ENCODE data around the gene URB1. TPM values are rescaled to one million over a fixed set of nuclear protein-coding genes. Genes with fewer than 3 reads are reported as not detected.

Gene URB1
- total RNA-seq, 4 donors from 2014 or later, result 23.3 to 37.4 (median 24.9) TPM

GRCh38 chr21:32353002-32353711, 39.7 kb downstream of the URB1 start:
- H3K4me3 ChIP-seq (ENCODE audit: low read depth, poor library complexity, severe bottlenecking), result no peak overlapping the region
- TF ChIP-seq POLR2A (IDR thresholded peaks at IDR 0.05), result no peak
- TF ChIP-seq CTCF (IDR thresholded peaks at IDR 0.05), result no peak
- DNase-seq (ENCODE audit: low spot score in 2 of 2), result peak in 1 of 2 donors; percentile 72
- WGBS, 2 donors, result 88 to 94% methylated on average over 8 of the region's 8 CpGs
- intact Hi-C loops (cut with DNase I; ENCODE audit: low total_unique reads), result no loop called here

- TF ChIP-seq POLR2A (IDR thresholded peaks at IDR 0.05), result no peak
- no peak for TF ChIP-seq CTCF (IDR thresholded peaks at IDR 0.05)
- intact Hi-C loops (cut with DNase I; ENCODE audit: low total_unique reads), result no loop called here
- H3K4me3 ChIP-seq (ENCODE audit: low read depth, poor library complexity, severe bottlenecking), result no peak overlapping the region
- 88 to 90% methylated on average over 7 of the region's 7 CpGs for WGBS, 2 donors
- DNase-seq (ENCODE audit: low spot score in 2 of 2), result peak in 1 of 2 donors; percentile 58
Measured at GRCh38 chr21:32352526-32352925, 40.3 kb downstream of the URB1 start.

DNA sequence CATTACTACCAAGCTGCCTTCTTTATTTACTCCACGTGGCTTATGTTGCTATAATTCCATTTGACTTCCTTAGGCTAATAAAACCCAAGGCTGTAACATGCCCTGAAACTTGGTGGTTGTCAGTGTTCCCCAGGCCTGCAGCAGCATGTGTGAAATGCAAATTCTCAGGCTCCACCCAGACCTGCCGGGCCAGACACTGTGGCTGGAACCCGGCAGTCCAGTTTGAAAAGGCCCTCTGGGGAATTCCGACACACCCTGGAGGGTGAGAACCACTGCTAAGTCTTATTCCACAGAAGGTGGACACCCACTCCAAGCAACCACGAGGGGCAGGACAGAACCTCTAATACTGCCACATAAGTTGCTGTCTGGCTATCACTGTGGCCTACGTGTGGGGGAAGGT, 41.4 kb downstream of the URB1 start:
- intact Hi-C loops (cut with DNase I; ENCODE audit: low total_unique reads), result no loop called here
- WGBS, 2 donors, result 39 to 47% methylated on average over 6 of the region's 6 CpGs
- DNase-seq (ENCODE audit: low spot score in 2 of 2), result peak in 1 of 2 donors; percentile 83
- H3K4me3 ChIP-seq (ENCODE audit: low read depth, poor library complexity, severe bottlenecking), result no peak overlapping the region
- TF ChIP-seq POLR2A (IDR thresholded peaks at IDR 0.05), result no peak
- TF ChIP-seq CTCF (IDR thresholded peaks at IDR 0.05), result no peak

GRCh38 chr21:32350981-32351380, 41.8 kb downstream of the URB1 start:
- 89 to 91% methylated on average over 13 of the region's 13 CpGs for WGBS, 2 donors
- intact Hi-C loops (cut with DNase I; ENCODE audit: low total_unique reads), result no loop called here
- H3K4me3 ChIP-seq (ENCODE audit: low read depth, poor library complexity, severe bottlenecking), result no peak overlapping the region
- DNase-seq (ENCODE audit: low spot score in 2 of 2), result peak in 1 of 2 donors; percentile 45
- TF ChIP-seq CTCF (IDR thresholded peaks at IDR 0.05), result no peak
- TF ChIP-seq POLR2A (IDR thresholded peaks at IDR 0.05), result no peak

DNA sequence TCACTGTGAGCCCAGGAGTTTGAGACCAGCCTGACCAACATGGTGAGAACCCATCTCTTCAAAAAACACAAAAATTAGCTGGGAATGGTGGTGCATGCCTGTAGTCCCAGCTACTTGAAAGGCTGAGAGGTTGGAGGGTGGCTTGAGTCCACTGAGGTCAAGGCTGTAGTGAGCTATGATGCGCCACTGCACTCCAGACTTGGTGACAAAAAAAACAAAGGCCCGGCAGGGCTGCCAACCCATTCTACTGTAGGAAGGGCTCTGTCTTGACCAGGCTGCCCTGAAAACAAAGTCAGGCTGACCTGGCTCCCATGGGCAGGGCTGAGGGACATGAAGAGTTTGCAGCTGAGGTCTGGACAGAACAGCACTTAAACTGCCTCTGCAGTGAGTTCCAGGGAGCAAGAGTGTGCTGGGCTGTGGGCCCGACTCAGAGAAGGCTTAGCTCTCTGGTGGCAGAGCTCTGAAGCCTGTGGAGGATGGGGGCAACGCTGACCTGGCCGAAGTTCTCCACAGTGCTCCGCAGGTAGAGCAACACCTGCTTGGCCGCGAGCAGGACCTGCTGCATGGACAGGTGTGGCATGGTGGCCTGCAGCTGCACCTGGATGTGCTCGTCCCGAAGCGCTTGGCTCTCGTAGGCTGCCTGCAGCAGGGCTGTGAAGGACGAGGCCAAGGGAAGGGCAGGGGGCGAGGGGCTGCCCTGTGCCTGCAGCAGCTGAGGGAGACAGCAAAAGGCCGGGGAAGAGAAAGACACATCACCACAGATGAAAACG, 42.4 kb downstream of the URB1 start:
- intact Hi-C loops (cut with DNase I; ENCODE audit: low total_unique reads), result no loop called here
- WGBS, 2 donors, result 89 to 93% methylated on average over 13 to 16 of the region's 16 CpGs
- no peak overlapping the region for H3K4me3 ChIP-seq (ENCODE audit: low read depth, poor library complexity, severe bottlenecking)
- peak in 1 of 2 donors; percentile 82 for DNase-seq (ENCODE audit: low spot score in 2 of 2)
- TF ChIP-seq CTCF (IDR thresholded peaks at IDR 0.05) (no peak), POLR2A (IDR thresholded peaks at IDR 0.05) (no peak)

Measured in lower leg skin (tissue), 4 donors.